Tibial nerve (tissue), 4 donors: ENCODE data around the gene MEIS2.

ENCODE experiments used
- CTCF ChIP-seq, 5 experiments: fragments of 200-600 bp in 3 of 5; fragments of 450-650 bp in 2 of 5; sonication (generic) in 3 of 5; IDR thresholded peaks; one replicate each; pipeline ENCODE4 v1.5.1; 2016 to 2019; ENCODE audit warnings: antibody characterized with exemption in 5 of 5, mild to moderate bottlenecking in 3 of 5, moderate library complexity in 2 of 5
- EP300 ChIP-seq, 2 donors: sonication (generic); formaldehyde crosslinking; IDR thresholded peaks; one replicate each; pipeline ENCODE4 v1.6.1; 2017; ENCODE audit warnings: antibody characterized with exemption in 2 of 2, mild to moderate bottlenecking in 1 of 2
- POLR2A ChIP-seq, 2 donors: fragments of 450-650 bp; IDR thresholded peaks; one replicate each; pipeline ENCODE4 v1.6.1; 2017; ENCODE audit warnings: antibody characterized with exemption in 2 of 2, mild to moderate bottlenecking in 2 of 2, moderate library complexity in 2 of 2

- TF ChIP-seq CTCF (IDR thresholded peaks at IDR 0.05) (no peak), POLR2A (IDR thresholded peaks at IDR 0.05) (no peak), EP300 (IDR thresholded peaks at IDR 0.05) (no peak)
Measured at GRCh38 chr15:36944442-36944841, 155.9 kb downstream of the MEIS2 start.
